GM21390 (cell line): Measurements from ENCODE around the gene PDCD2L.
"Not testable (repeated sequence)": the region's sequence is repeated elsewhere in the genome, so short reads cannot be mapped to it uniquely, and the experiment has no call there.

Experiments
- ATAC-seq: cut with Tn5 transposase; IDR thresholded peaks from one replicate; pipeline ENCODE4 v1.9.1; 2021; ENCODE audit not compliant: unreplicated experiment

Gene PDCD2L

DNA sequence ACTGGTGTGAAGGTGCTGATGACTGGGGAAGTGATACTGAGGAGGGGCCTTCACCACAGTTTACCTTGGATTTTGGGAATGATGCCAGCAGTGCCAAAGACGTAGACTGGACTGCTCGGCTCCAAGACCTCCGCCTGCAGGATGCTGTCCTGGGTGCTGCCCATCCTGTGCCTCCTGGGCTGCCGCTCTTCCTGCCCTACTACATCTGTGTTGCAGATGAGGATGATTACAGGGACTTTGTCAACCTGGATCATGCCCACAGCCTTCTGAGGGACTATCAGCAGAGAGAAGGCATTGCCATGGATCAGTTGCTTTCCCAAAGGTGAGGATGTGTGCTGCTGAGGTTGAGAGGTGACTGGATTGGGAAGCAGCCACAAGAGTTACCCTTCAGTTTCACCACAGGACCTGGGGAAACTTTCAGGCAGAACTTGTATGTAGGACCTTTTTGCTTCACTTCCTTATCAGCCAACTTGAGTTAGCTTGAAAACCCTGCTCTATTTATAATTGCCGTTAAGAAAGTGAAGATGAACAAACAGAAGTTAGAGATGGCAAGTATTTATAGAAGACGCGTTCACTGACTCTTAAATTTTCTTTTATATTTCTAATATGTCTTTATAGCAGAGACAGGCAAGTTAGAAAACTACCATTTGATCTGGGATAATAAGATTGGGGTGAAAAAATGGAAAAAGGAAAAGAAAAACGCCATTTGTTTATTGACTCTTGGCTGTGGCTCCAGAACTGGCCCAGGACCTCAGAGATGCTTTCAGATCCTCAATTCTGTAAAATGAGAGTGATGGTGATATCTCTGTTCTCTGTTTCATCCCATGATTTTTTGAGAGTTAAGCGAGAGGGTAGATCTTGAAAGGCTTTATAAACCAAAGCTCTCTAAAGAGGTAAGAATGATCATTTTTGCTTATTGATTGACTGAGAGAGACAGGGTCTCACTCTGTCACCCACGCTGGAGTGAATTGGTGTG lies 5.3 kb downstream of the PDCD2L start:
- no peak for ATAC-seq

- ATAC-seq = no peak
Measured at GRCh38 chr19:34411216-34411615, 7.0 kb downstream of the PDCD2L start.

GRCh38 chr19:34416021-34416545 lies 11.9 kb downstream of the PDCD2L start:
- ATAC-seq = no peak

DNA sequence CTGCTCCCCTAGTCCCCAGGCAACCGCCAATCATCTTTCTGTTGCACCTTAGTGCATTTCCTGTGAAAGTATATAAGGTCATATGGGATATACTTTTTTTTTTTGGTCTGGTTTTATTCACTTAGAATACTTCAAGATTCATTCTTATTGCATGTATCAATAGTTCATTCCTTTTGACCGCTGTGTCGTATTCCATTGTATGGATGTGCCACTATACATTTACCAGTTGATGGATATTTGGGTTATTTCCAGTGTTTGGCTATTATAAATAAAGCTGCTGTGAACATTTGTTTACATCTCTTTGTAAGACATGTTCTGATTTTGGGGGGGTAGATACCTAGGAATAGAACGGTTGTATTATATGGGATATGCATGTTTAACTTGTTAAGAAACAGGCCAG lies 14.1 kb downstream of the PDCD2L start:
- ATAC-seq = no peak

- no peak for ATAC-seq
Measured at GRCh38 chr19:34426096-34426661, 22.0 kb downstream of the PDCD2L start.

- ATAC-seq = peak; percentile 45
Measured at GRCh38 chr19:34428549-34429285, 24.5 kb downstream of the PDCD2L start.

- ATAC-seq = no peak
Measured at GRCh38 chr19:34429553-34429952, 25.4 kb downstream of the PDCD2L start.

DNA sequence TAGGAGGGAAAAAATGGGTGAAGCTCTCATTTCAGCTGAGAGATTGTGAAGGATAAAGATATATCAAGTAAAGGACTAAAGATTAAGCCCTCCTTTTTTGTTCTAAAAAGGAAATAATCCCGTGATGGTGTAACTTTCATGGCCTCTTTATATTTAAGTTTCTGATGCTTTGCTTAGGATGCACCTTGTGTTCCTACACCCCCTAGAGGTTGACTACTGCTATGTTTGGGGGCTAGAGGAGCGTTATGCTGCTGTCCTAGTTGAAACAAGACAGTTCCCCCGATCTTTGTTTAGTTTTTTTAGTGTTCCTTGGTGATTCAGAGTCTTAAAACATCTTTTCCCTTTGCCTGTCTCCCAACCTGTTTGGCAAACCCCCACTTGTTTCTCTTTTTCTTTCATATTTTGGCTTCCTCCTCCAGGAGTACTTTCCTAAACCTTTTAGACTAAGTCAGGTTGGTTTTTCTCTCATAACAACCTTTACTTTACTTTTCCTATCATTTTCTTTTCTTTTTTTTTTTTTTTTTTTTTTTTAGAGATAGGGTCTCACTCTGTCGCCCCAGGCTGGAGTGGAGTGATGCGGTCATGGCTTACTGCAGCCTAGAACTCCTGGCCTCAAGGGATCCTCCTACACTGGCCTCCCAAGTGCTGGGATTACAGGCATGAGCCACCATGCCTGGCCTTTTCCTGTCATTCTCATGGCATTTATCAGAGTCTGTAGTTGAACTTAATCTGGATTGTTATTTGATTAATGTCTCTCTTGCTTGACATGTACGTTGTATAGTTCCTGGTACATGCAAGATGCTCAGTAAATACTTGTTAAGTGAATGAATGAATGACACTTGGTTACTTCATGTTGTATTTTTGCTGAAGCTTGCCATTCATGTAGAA lies 26.8 kb downstream of the PDCD2L start:
- peak; percentile 41 for ATAC-seq

- no peak for ATAC-seq
Measured at GRCh38 chr19:34431681-34432402, 27.6 kb downstream of the PDCD2L start.

GRCh38 chr19:34432797-34433196 lies 28.6 kb downstream of the PDCD2L start:
- ATAC-seq = no peak

- no peak for ATAC-seq
Measured at GRCh38 chr19:34436716-34437115, 32.5 kb downstream of the PDCD2L start.

- ATAC-seq = no peak
Measured at GRCh38 chr19:34448191-34448590, 44.0 kb downstream of the PDCD2L start.

- no peak for ATAC-seq
Measured at GRCh38 chr19:34452723-34453122, 48.5 kb downstream of the PDCD2L start.

DNA sequence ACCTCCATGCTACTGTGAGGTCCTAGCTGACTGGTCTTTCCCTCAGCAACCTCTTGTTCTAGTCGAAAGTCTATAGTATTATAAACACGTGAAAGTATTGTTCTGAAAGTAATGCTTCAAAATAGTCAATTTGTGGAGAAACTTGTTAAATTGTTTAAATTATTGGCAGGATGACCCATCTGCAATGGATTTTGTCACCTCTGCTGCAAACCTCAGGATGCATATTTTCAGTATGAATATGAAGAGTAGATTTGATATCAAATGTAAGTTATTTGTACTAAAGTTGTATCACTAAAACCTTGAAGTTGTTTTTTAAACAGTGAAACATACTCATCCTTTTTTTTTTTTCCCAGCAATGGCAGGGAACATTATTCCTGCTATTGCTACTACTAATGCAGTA lies 49.9 kb downstream of the PDCD2L start:
- no peak for ATAC-seq

DNA sequence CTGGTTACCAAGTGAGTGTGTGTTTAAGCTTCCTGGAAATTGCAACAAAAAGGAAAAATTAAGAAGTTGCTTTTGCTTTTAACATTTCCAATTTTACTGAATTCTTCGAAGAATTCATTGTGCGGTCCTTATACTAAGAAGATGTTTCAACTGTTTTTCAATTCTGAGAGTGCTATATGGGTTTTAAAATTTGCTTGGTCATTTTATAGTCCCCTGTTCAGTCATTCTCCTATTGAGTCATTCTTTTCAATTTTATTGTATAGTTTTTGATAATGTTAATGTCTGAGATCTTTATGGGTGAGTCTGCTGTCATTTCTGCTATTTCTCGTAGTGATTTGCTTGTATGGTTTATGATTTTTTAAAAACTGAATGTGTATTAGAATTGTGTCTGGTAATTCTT lies 50.5 kb downstream of the PDCD2L start:
- no peak for ATAC-seq

DNA sequence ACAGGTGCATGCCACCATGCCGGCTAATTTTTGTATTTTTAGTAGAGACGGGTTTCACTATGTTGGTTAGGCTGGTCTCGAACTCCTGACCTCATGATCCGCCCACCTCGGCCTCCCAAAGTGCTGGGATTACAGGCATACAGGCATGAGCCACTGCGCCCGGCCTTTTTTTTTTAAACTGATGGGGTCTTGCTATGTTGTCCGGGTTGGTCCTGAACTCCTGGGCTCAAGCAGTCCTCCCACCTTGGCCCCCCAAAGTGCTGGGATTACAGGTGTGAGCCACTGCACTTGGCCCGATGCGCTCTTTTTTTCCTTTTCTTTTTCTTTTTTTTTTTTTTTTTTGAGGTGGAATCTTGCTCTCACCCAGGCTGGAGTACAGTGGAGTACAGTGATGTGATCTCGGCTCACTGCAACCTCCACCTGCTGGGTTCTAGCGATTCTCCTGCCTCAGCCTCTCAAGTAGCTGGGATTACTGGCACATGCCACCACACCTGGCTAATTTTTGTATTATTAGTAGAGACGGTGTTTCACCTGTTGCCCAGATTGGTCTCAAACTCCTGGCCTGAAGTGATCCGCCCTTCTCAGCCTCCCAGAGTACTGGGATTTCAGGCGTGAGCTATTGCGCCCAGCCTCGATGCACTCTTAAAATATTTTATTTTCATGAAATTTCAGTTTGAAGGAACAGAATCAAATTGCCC lies 51.7 kb downstream of the PDCD2L start:
- ATAC-seq = not testable (repeated sequence)

DNA sequence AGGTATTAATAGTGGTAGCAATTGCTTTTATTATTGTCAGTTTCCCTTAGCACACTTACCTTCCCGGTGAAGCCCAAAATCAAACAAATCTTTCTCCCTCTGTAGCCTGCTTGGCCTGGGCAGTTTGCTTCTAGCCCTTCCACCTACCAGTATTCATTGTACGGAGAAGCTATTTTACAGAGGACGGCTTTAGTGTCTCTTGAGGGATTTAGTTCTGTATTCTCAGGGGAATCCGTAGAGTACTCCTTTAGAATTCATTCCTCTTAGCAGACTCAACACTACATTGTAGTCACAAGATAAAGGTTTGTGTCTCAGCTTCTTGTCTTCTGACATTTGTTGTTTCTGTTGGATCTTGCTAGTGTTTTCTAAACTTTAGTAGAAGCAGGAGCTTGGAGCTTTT lies 53.2 kb downstream of the PDCD2L start:
- no peak for ATAC-seq

DNA sequence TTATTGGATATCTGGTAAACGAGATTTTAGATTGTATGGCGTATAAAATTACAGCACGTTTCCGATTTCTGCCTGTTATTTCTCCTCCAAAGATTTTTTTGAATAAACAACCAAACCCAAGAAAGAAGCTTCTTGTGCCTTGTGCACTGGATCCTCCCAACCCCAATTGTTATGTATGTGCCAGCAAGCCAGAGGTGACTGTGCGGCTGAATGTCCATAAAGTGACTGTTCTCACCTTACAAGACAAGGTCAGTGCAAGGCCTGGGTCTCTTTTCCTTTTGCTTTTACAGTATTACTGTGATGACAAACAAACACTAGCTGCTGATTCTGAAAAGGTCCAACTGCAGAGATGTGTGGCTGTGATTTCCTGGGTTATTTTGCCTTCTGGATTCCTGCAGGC lies 54.5 kb downstream of the PDCD2L start:
- no peak for ATAC-seq

DNA sequence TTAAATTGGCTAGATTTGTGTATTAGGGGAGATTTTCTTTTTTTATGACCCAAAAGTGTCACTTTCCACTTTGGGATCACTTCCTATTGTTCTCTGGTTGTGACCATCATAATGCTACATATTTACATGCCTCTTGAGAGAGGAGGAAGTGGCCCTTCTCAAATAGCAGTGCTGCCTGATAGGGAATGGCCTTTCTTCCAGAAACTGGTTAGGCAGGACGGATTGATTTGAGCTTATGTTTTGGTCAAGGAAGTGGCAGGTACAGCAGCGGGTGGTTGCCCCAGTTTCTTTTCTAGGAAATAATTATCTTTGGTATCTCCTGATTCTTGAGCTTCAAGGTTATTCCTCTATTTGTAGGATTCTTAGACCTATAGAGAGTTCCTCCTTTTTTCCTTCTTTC lies 55.4 kb downstream of the PDCD2L start:
- ATAC-seq = no peak
